B cell (primary cell): ENCODE measurements around the gene CBX2.

Experiments
- CTCF ChIP-seq: fragments of 200-600 bp; IDR thresholded peaks from one replicate; pipeline ENCODE4 v1.8.0; 2022; ENCODE audit warnings: antibody characterized with exemption, mild to moderate bottlenecking
- EZH2 ChIP-seq: IDR thresholded peaks from 2 replicates; pipeline ENCODE4 v1.6.1; 2012; ENCODE audit warnings: borderline replicate concordance, low read depth, mild to moderate bottlenecking, moderate library complexity, low read length; ENCODE audit not compliant: insufficient read depth, poor library complexity, severe bottlenecking

DNA sequence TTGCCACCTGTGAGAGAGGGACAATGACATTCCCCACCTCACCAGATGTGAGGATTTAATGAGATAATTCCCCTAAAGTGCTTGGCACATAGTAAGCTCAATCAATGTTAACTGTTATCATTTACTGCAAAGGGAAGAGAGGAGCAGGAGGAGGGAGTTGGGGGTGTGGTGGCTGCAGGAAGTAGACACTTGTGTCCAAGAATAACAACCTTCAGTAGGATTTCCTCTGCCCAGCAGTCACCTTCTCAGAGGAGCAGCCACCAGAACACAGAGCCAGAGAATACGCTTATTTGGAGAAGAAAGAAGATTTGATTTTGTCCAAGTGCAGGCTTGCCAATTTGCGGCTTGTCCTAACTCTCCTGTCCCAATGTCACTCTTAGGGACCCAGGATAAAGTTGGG is 51.1 kb downstream of the CBX2 start:
- TF ChIP-seq CTCF (no peak), EZH2 (no peak)
